NT2/D1 (cell line): ENCODE measurements around the gene ATG9A.

Experiments
- DNase-seq: peaks from one replicate; pipeline ENCODE4 v3.0.0-alpha.2; 2011; ENCODE audit warnings: low read depth, low spot score
- H3K27me3 ChIP-seq: 2 replicates; pipeline ENCODE4 v1.6.0; 2011; ENCODE audit warnings: mild to moderate bottlenecking; ENCODE audit not compliant: insufficient read length, insufficient read depth
- H3K36me3 ChIP-seq: 2 replicates; pipeline ENCODE4 v1.6.1; 2011; ENCODE audit warnings: mild to moderate bottlenecking, low read length, mixed read lengths; ENCODE audit not compliant: insufficient read depth, insufficient read length
- H3K4me1 ChIP-seq: 2 replicates; pipeline ENCODE4 v1.5.1; 2011; ENCODE audit not compliant: insufficient read depth, insufficient read length
- H3K4me3 ChIP-seq: 2 replicates; pipeline ENCODE4 v1.5.1; 2011; ENCODE audit warnings: low read depth; ENCODE audit not compliant: insufficient read length
- H3K9ac ChIP-seq: 2 replicates; pipeline ENCODE4 v1.6.0; 2011; ENCODE audit warnings: low read depth; ENCODE audit not compliant: insufficient read length
- H3K9me3 ChIP-seq: 2 replicates; pipeline ENCODE4 v1.5.1; 2011; ENCODE audit warnings: mild to moderate bottlenecking, low read length; ENCODE audit not compliant: insufficient read depth
- SUZ12 ChIP-seq: IDR thresholded peaks from 2 replicates; pipeline ENCODE4 v1.6.1; 2011; ENCODE audit not compliant: insufficient read length, insufficient read depth; ENCODE audit errors: extremely low read depth
- YY1 ChIP-seq: IDR thresholded peaks from 2 replicates; pipeline ENCODE4 v1.6.1; 2011; ENCODE audit not compliant: insufficient read length, insufficient read depth
- ZNF274 ChIP-seq: IDR thresholded peaks from 2 replicates; pipeline ENCODE4 v1.6.1; 2011; ENCODE audit warnings: mild to moderate bottlenecking, low read depth, low read length

Gene ATG9A

GRCh38 chr2:219172231-219173154, 56.9 kb downstream of the ATG9A start:
- H3K9me3 ChIP-seq = no peaks in the 10 kb centered on the region
- H3K27me3 ChIP-seq = no peaks in the 10 kb centered on the region
- no peak overlapping the region for H3K9ac ChIP-seq
- TF ChIP-seq YY1 (no peak), SUZ12 (no peak), ZNF274 (no peak)
- no peak for DNase-seq
- H3K36me3 ChIP-seq = peaks cover 37% of the 10 kb centered on the region
- H3K4me3 ChIP-seq = no peak overlapping the region
- no peaks in the 10 kb centered on the region for H3K4me1 ChIP-seq

GRCh38 chr2:219171231-219171651, 58.2 kb downstream of the ATG9A start:
- Histone ChIP-seq H3K9ac (no peak overlapping the region), H3K9me3 (no peaks in the 10 kb centered on the region), H3K4me1 (no peaks in the 10 kb centered on the region), H3K27me3 (no peaks in the 10 kb centered on the region), H3K36me3 (peaks cover 37% of the 10 kb centered on the region), H3K4me3 (no peak overlapping the region)
- DNase-seq = no peak
- TF ChIP-seq SUZ12 = no peak

- DNase-seq = no peak
- Histone ChIP-seq H3K9me3 (no peaks in the 10 kb centered on the region), H3K36me3 (peaks cover 34% of the 10 kb centered on the region), H3K27me3 (no peaks in the 10 kb centered on the region), H3K4me1 (peaks cover 2% of the 10 kb centered on the region), H3K4me3 (no peak within 1 kb of the TSS), H3K9ac (no peak within 1 kb of the TSS)
- TF ChIP-seq YY1 = no peak
- no peak for TF ChIP-seq SUZ12
- no peak for TF ChIP-seq ZNF274
These were observed 59.3 kb downstream of the ATG9A start, which contains the start of gene SLC23A3 for GRCh38 chr2:219169930-219170654. Gene SLC23A3 (minus strand): TSS chr2:219170029. CDS start chr2:219169984, 45 bp downstream.
